HuH-7.5 (cell line): ENCODE results near the gene SGPP2.
"Not testable (repeated sequence)": the region's sequence is repeated elsewhere in the genome, so short reads cannot be mapped to it uniquely, and the experiment has no call there.

Source experiments
- DNase-seq: peaks from one replicate; pipeline ENCODE4 v3.0.0; 2011; ENCODE audit warnings: low spot score

The SGPP2 gene

DNA sequence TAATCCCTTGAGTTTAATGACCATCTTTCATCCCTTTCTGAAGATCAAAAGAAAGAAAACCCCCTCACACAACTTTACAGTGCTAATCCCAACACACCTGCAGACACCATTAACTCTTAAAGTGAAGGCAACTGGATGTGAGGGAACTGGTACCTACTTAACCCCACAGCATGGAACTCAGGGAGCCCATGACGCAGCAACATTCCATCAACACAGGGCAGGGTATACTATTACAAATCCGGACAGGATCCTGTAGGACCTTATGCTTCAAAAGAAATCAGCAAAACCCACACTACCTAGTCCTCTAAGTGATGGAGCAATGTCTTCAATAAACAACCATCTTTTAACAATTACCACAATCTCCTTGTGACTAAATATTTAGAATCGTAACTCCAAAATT is 153.0 kb downstream of the SGPP2 start:
- no peak for DNase-seq

DNA sequence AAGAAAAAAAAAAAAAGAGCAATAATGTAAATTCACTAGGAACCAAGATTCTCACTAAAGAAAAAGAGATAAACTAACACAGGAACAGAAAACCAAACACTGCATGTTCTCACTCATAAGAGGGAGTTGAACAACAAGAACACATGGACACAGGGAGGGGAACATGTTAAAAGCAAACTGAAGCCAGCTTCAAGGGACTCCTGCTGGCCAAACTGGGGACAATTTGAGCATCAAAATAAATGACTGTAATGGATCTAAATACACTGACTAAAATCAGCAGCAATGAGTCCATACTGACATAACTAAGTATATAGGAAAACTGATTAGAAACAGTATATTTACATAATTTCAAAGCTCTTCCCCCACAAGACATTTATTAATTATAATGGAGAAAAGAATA is 158.6 kb downstream of the SGPP2 start:
- no peak for DNase-seq

DNA sequence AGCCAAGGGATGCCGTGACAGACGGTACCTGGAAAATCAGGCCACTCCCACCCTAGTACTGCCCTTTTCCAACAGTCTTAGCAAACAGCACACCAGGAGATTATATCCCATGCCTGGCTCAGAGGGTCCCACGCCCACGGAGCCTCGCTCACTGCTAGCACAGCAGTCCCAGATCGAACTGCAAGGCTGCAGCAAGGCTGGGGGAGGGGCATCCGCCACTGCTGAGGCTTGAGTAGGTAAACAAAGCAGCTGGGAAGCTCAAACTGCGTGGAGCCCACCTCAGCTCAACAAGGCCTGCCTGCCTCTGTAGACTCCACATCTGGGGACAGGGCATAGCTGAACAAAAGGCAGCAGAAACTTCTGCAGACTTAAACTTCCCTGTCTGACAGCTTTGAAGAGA is 160.2 kb downstream of the SGPP2 start:
- DNase-seq: not testable (repeated sequence)

DNA sequence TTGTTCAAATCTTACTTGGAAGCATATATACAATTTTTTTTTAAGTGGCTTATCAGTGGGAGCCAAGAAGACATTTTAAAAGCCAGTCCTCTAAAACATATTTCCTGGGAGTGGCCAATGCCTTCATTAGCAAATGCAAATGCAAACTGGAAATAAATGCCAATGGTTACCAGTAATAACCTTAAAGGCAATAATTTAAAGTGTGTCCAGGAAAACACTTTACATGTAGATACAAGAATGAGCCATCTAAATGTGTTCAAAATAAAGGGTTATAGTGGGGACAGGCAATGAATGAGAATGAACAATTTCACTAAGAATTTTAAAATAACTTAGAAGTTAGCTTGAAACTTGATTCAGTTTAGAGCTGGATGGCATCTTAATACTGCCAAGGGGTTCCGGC is 167.3 kb downstream of the SGPP2 start:
- DNase-seq: no peak

DNA sequence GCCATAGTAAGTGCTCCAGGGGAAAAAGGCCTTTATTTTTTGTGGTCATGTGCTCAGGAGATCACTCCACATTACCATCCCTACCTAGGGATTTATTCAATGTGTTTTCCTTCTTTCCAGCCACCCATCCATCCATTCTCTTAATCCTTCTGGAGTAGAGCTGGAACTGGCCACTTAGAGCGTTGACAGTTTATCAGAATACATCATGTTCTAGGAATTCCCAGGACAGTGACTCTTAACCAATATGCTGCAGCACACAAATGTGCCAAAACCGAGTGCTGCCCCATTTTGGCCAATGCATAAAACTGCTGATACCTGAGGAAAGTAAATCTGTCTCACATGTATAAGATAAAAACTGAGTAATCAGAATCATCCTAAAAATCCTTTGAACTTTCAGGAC is 167.8 kb downstream of the SGPP2 start:
- DNase-seq: no peak

DNA sequence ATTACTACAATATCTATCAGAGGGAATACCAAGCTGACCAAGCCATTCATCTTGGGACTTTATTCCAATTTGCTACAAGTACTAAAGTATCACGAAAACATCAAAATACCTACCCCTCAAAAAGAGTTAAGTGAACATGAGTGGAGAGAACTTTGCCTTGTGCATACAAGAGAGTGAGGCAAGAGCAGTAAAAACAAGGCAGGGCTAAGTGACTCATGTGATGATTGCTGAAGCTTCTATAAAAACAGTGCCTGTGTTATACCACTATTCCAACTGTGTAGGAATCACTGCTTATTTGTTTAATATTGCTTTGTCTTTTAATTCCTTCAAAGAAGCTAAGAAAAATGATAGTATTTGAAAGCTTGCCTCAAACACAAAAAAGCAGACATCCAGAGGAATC is 170.3 kb downstream of the SGPP2 start:
- peak; percentile 20 for DNase-seq

DNA sequence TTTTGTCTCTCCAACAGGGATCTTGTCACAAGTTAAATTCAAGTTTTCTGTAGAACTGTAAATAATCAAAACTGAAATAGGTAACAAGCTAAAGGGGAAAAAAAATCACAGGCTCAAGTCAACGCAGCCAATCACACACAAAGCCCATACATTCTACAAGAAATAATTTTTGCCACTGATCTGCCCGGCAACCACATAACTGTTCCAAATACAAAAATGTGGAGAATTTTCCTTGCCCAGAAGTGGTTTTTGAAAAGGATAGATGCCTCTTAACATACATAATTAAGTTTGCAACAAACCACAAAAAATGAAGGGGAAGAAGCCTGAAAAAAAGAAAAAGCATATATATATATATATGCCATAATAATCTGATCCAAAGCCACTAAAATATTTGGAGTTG is 171.2 kb downstream of the SGPP2 start:
- DNase-seq: no peak

DNA sequence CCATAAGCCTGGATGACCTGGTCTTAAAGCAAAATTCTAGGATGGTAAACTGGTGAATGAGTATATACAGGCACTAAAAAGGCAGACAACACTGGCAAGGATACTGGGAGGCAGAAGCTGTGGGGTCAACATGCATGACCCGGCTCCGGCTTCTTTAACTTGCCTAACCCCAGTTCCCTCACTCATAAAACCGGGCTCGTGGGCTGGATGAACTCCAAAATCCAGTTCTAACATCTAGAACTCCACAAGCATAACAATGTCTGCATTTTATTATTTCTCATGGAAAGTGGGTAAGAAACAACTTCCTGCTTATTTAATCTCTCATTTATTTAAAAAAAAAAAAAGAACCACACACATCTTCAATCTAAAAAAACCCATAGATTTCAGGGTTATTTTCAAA is 174.3 kb downstream of the SGPP2 start:
- no peak for DNase-seq

DNA sequence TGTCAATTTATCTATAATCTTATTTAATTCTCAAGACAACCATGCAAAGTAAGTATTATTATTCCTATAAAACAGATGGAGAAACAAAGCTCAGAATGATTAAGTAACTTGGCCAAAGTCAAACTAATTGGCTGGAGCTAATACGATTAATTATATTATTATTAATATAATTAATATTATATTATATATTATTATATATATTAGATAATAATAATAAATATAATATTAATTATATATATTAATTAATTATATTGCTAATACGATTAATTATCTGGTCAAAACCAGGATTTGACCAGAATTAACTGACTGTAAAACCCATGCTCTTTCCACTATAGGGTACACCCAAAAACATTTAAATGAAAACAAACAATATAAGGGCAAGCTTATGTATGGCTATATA is 179.2 kb downstream of the SGPP2 start:
- no peak for DNase-seq

DNA sequence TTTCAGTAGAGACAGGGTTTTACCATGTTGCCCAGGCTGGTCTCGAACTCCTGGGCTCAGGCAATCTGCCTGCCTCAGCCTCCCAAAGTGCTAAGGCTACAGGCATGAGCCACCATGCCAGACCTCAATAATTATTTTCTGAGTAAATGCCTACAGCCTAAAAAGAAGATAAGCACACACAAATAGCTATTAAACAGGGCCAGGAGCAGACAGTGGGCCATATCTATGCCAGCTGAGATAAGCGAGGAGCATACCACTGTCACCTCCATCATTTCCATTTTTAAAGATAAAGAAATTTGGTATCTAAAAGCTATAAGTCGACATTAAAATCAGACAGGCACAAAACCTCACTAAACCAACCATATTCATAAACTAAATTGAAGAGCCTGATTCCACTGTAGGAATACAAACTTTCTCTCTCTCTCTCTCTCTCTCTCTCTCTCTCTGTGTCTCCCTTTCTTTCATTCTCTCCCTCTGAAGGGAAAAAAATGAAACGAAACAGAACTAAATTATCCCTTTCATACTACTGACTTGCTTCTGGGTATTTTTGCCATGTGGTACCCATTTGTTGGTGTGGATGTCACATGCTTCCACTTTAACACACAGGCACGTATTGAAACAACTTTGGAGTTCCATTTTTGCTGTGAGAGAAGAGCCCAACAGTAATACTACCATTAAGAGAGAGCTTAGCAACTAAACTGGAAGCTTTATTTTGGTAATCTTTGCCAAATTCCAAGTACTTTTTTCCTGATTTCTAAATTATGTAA is 180.6 kb downstream of the SGPP2 start:
- no peak for DNase-seq

DNA sequence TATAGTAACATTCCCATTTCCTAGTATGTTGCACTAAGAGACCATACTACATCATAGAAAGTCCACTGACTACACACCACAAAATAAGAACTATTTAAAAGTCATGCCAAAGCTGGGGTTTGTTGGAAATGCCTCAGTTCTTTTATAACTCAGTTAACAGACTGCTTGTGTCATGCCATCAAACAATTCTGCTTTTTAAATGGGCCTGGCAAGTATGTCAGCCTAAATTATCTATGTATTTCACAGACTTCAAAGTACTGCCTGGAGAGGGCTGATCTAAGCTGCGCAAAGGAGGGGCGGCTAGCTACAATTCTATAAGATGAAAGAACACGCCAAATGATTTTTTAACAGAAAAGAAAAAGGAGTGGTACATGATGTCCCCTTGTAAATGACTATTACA is 182.0 kb downstream of the SGPP2 start:
- DNase-seq: no peak

DNA sequence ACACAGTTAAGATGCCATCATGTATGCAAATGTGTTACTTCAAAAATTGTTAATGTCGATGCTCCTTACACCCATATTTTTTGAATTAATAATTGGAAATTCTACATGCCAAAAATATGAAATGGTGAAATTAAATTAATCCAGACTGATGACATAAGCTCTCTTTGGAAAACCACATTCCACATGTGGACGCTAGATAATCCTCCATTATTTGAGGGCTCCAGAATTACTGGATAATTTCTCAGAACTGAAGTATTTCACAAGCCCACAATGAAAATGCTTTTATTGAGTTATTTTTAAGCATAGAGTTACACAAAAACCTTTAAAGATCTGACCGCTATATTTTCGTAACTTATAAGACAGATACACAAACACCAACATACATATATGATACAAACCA is 183.7 kb downstream of the SGPP2 start:
- DNase-seq: no peak

DNA sequence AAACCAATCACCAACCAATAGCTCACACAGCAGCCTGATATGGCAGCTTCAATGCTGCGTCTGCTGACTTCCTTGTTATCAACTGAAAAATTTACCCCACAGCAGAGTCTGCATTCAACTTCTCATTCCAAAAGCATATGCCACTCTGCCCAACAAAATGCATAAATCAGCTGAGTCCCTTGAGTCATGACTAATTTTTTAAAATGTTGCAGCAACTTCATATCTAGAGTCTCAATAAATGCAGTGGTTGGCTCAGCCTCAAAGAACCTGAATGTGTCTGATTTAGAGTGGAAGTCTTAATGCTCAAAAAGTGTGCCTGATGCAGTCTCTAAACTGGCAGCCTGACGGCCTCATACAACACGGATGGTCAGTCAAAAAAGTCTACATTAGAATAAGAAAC is 185.0 kb downstream of the SGPP2 start:
- no peak for DNase-seq
